Airway epithelial cell (primary cell): ENCODE measurements around the gene XPA. TPM values are rescaled to one million over a fixed set of nuclear protein-coding genes. Genes with fewer than 3 reads are reported as not detected.

Experiments
- total RNA-seq: library from RNA; depleted of rRNA; stranded (reverse); fragments of >200 nt; gene quantifications from 2 replicates; pipeline ENCODE4 v1.2.3, GENCODE V29; 2015

XPA gene
- 5.6 and 8.5 TPM in 2 replicates for total RNA-seq

GRCh38 chr9:97696803-97697601 lies at the start of gene XPA:
Gene XPA (minus strand): TSS chr9:97697340. CDS start chr9:97697292, 48 bp downstream.

GRCh38 chr9:97632985-97633858 lies 63.9 kb downstream of the XPA start, which contains the start of the genes NCBP1 and TSTD2:
Gene NCBP1 (plus strand): TSS chr9:97633821. CDS start chr9:97633882, 61 bp downstream.
Gene TSTD2 (minus strand): TSS chr9:97633368. CDS start chr9:97627562, 5,806 bp downstream.

Other genes with a start within 250 kb of the XPA start
- gene TMOD1, start 195.7 kb downstream of the XPA start, total RNA-seq, result not detected in 2 replicates
- gene TSTD2, start 64.0 kb downstream of the XPA start, total RNA-seq, result 7.8 and 9.3 TPM in 2 replicates
- 25.3 and 27.4 TPM in 2 replicates for gene NCBP1, start 63.5 kb downstream of the XPA start, total RNA-seq
- 1.1 and 3.2 TPM in 2 replicates for gene FOXE1, start 155.9 kb upstream of the XPA start, total RNA-seq
- gene TRMO, start 225.2 kb upstream of the XPA start, total RNA-seq, result 7.3 and 12.8 TPM in 2 replicates
- not detected in 2 replicates for gene HEMGN, start 240.8 kb upstream of the XPA start, total RNA-seq